ENCODE results near the gene GPA33. TPM values are rescaled to one million over a fixed set of nuclear protein-coding genes. Genes with fewer than 3 reads are reported as not detected.

The GPA33 gene, protein sequence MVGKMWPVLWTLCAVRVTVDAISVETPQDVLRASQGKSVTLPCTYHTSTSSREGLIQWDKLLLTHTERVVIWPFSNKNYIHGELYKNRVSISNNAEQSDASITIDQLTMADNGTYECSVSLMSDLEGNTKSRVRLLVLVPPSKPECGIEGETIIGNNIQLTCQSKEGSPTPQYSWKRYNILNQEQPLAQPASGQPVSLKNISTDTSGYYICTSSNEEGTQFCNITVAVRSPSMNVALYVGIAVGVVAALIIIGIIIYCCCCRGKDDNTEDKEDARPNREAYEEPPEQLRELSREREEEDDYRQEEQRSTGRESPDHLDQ
- polyA plus RNA-seq (2011; rRNA removed) (not detected in 2 replicates), polyA minus RNA-seq (2011; rRNA and poly(A)+ RNA removed) (not detected in 2 replicates)

DNA sequence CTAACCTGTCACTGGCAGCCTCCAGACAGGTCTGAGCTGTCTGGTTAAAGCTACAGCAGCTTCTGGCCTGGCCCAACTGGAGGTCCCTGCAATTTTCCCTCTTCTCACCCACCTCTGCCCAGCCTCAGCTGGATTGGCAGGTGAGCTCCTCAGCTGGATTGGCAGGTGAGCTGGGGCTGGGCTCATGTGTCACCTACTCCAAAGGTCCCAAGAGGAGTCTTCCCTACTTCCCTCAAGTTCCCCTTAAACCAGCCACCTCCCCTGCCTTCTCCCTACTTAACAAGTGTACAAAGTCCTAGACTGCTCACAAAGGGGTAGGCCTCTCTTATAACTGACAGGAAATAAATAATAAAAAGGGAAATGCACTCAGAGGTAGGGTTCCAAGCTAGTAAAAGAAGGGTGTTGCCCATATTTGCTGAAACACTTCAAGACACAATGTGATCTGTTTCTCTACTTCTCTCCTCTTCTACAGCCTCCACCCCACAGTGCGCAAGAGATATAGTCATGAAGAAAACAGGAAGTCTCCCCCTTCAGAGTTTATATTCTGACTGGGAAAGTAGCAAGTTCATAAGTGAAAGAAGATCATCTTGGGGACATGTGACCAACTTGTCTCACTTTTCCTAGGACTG, at the start of gene GPA33:
GPA33 (minus strand) TSS at position 64 of the 629 bp plus-strand sequence. CDS start 90 bp downstream, outside the sequence.
- ChIA-PET POLR2A (no interaction called here), CTCF (interaction anchor here (0.6 kb wide), 1 partner anchor 130 kb away, joined by 3 read pairs; no protein-coding TSS in a partner anchor)
- Histone ChIP-seq H3K4me3 (ENCODE audit: low read depth, low read length) (no peak within 1 kb of the TSS), H3K27me3 (ENCODE audit: control insufficient read depth, insufficient read depth, low read length) (no peaks in the 10 kb centered on the region), H3K27ac (ENCODE audit: low read depth, low read length) (no peak within 1 kb of the TSS), H3K9me3 (ENCODE audit: control insufficient read depth, insufficient read depth, low read length) (no peaks in the 10 kb centered on the region)
- TF ChIP-seq, protein P1, sequence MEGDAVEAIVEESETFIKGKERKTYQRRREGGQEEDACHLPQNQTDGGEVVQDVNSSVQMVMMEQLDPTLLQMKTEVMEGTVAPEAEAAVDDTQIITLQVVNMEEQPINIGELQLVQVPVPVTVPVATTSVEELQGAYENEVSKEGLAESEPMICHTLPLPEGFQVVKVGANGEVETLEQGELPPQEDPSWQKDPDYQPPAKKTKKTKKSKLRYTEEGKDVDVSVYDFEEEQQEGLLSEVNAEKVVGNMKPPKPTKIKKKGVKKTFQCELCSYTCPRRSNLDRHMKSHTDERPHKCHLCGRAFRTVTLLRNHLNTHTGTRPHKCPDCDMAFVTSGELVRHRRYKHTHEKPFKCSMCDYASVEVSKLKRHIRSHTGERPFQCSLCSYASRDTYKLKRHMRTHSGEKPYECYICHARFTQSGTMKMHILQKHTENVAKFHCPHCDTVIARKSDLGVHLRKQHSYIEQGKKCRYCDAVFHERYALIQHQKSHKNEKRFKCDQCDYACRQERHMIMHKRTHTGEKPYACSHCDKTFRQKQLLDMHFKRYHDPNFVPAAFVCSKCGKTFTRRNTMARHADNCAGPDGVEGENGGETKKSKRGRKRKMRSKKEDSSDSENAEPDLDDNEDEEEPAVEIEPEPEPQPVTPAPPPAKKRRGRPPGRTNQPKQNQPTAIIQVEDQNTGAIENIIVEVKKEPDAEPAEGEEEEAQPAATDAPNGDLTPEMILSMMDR (IDR thresholded peaks at IDR 0.05; ENCODE audit: low read depth, low read length), result no peak
- no peak for DNase-seq (ENCODE audit: low read depth, low spot score)

DNA sequence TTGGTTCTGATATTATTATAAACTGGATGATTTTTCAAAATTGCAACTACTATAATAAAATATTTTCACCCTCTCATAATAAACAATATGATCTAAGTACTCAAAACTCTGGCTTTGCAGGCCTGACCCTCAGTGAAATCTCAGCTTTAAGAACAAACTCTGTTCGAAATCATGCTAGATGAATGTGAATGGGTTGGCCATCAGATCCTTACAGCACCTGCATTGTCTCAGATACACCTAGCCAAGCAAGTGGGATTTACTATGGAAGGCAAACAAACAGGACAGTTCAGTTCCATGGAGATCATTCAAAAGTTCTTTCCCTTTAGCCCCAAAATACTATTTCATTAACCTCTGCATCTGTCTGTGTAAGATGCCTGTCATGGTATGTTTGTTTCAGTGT, 48.5 kb upstream of the GPA33 start:
- Histone ChIP-seq H3K27me3 (ENCODE audit: control insufficient read depth, insufficient read depth, low read length) (no peaks in the 10 kb centered on the region), H3K4me3 (ENCODE audit: low read depth, low read length) (no peak overlapping the region), H3K9me3 (ENCODE audit: control insufficient read depth, insufficient read depth, low read length) (no peaks in the 10 kb centered on the region; the same call in 1 of the 2 replicates), H3K27ac (ENCODE audit: low read depth, low read length) (no peak overlapping the region)
- ChIA-PET POLR2A (no interaction called here), CTCF (interaction anchor here (1.2 to 2.2 kb wide), 2 partner anchors 82 kb away, joined by 6 to 7 read pairs; partner anchors contain the start of gene POU2F1)
- DNase-seq (ENCODE audit: low read depth, low spot score), result no peak
- TF ChIP-seq, protein P1 (IDR thresholded peaks at IDR 0.05; ENCODE audit: low read depth, low read length), result no peak

DNA sequence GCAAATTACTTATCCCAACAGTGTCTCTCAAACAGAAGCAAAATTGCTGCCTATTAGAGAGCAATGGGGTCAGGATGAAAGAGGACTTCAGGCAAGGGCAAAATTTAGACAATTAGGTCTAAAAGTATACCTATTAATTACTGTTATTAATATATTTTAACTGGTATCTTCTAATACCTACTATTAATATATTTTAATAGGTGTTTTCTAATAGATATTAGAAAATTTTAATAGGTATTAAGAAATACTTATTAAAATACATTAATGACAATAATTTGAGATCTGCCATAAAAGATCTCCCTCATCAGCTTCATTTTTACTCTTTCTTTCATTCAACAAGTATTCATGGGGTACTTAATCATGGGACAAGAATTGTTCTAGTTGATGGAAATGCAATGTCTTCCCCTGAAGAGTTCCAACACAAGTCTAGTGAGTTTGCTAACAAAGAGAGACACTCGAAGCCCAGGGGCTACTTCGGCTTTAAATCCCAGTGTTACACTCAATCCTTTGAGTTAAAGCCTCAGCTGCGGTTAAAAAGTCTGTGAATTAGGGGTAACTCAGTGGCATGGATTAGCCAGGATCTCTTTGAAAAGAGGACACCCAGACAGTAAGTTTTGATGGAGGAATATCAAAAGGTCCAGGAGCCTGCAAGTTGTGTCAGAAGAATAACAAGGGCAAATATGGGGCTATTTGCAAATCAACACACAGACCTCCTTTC, 47.8 kb upstream of the GPA33 start:
- DNase-seq (ENCODE audit: low read depth, low spot score), result no peak
- TF ChIP-seq, protein P1 (IDR thresholded peaks at IDR 0.05; ENCODE audit: low read depth, low read length), result no peak
- ChIA-PET POLR2A (no interaction called here), CTCF (interaction anchor here (2.2 kb wide), 1 partner anchor 82 kb away, joined by 7 read pairs; the partner anchor contains the start of gene POU2F1)
- Histone ChIP-seq H3K27ac (ENCODE audit: low read depth, low read length) (no peak overlapping the region), H3K27me3 (ENCODE audit: control insufficient read depth, insufficient read depth, low read length) (no peaks in the 10 kb centered on the region), H3K4me3 (ENCODE audit: low read depth, low read length) (no peak overlapping the region), H3K9me3 (ENCODE audit: control insufficient read depth, insufficient read depth, low read length) (no peaks in the 10 kb centered on the region; the same call in 1 of the 2 replicates)

DNA sequence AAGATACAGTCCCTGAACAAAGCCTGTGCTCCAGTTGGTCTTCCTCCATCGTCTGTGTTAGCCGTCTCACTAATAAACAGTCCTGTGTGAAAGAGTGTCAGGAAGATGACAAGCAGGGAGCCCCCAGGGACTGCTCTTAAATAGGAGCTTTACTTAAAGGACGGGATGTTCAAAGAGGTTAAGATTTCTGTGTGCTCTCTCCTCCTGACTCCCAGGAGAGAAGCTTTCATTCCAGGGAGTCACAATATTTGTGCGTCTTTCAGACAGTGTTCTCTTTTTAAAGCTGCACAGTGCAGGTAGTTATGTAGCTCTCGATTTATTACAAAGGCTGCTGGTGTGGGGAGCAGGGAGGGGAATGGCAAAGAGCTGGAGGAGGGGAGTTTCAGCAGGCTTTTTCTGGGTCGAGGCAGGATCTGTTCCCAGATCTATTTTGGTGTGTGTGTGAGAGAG, 47.2 kb upstream of the GPA33 start:
- POLR2A ChIA-PET, result no interaction called here
- CTCF ChIA-PET, result interaction anchor here (2.2 kb wide), 1 partner anchor 83 kb away, joined by 7 read pairs; the partner anchor contains the start of gene POU2F1

More for the DNA sequence above, 47.2 kb upstream of the GPA33 start:
- DNase-seq (ENCODE audit: low read depth, low spot score), result no peak
- Histone ChIP-seq H3K4me3 (ENCODE audit: low read depth, low read length) (no peak overlapping the region), H3K27ac (ENCODE audit: low read depth, low read length) (no peak overlapping the region), H3K9me3 (ENCODE audit: control insufficient read depth, insufficient read depth, low read length) (no peaks in the 10 kb centered on the region), H3K27me3 (ENCODE audit: control insufficient read depth, insufficient read depth, low read length) (no peaks in the 10 kb centered on the region)
- TF ChIP-seq, protein P1 (IDR thresholded peaks at IDR 0.05; ENCODE audit: low read depth, low read length), result no peak

All from AG04450 (cell line).